Chondrocyte (in vitro differentiated cells): Measurements from ENCODE around the gene POLA1. TPM values are rescaled to one million over a fixed set of nuclear protein-coding genes. Genes with fewer than 3 reads are reported as not detected.
A peak's percentile ranks its signal among the peaks of the same experiment; 100 is the strongest.

ENCODE experiments used
- DNase-seq: peaks from one replicate; pipeline ENCODE4 v3.0.0; 2021; ENCODE audit warnings: mixed read lengths, low spot score
- H3K27ac Mint-ChIP-seq: one replicate; pipeline ENCODE4 v1.8.0; 2021; ENCODE audit warnings: mild to moderate bottlenecking, moderate library complexity, mixed read lengths; ENCODE audit not compliant: unreplicated experiment
- H3K27me3 Mint-ChIP-seq: 2 replicates; pipeline ENCODE4 v1.8.0; 2021; ENCODE audit warnings: low read depth, mixed read lengths
- H3K36me3 Mint-ChIP-seq: 2 replicates; pipeline ENCODE4 v1.8.0; 2021; ENCODE audit warnings: low read depth, mixed read lengths
- H3K4me1 Mint-ChIP-seq: 2 replicates; pipeline ENCODE4 v1.8.0; 2021; ENCODE audit warnings: low read depth, mild to moderate bottlenecking, mixed read lengths
- H3K4me3 Mint-ChIP-seq: one replicate; pipeline ENCODE4 v1.8.0; 2021; ENCODE audit warnings: mild to moderate bottlenecking, moderate library complexity, mixed read lengths; ENCODE audit not compliant: unreplicated experiment
- H3K9me3 Mint-ChIP-seq: 2 replicates; pipeline ENCODE4 v1.8.0; 2021; ENCODE audit warnings: low read depth, mixed read lengths
- CTCF ChIP-seq: fragments of 200-600 bp; sonication (generic); IDR thresholded peaks from 2 replicates; pipeline ENCODE4 v1.5.0; 2021; ENCODE audit warnings: antibody characterized with exemption, mild to moderate bottlenecking, moderate library complexity
- total RNA-seq: library from RNA; stranded (reverse); gene quantifications from 3 replicates; pipeline ENCODE4 v1.2.1, GENCODE V29; 2021

POLA1 gene
- total RNA-seq, 1 donor from 2014 or later, result 10.8 TPM

DNA sequence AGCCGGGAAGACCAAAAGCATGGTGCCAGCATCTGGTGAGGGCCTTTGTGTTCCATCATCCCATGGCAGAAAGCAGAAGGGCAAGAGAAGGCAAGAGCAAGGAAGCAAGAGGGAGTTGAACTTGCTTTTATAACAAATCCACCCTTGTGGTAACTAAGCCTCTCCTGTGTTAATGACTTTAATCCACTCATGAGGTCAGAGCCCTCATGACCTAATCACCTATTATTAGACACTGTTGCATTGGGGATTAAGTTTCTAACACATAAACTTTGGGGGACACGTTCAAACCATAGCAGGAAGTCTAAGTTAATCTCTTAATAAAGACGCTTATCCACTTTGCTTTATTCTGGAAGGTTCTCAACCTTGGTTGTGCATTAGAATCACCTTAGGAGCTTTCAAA, 34.1 kb upstream of the POLA1 start:
- no peak for TF ChIP-seq CTCF
- Mint-ChIP-seq H3K4me1 (no peaks in the 10 kb centered on the region), H3K27ac (no peak overlapping the region), H3K36me3 (no peaks in the 10 kb centered on the region), H3K27me3 (peaks cover 9% of the 10 kb centered on the region), H3K4me3 (no peak overlapping the region), H3K9me3 (no peaks in the 10 kb centered on the region)
- DNase-seq, result no peak

- DNase-seq, result no peak
- no peak overlapping the region for H3K27ac Mint-ChIP-seq
- peaks cover 11% of the 10 kb centered on the region for H3K27me3 Mint-ChIP-seq
- TF ChIP-seq CTCF, result no peak
- H3K4me1 Mint-ChIP-seq, result no peaks in the 10 kb centered on the region
- no peak overlapping the region for H3K4me3 Mint-ChIP-seq
- H3K9me3 Mint-ChIP-seq, result no peaks in the 10 kb centered on the region
- no peaks in the 10 kb centered on the region for H3K36me3 Mint-ChIP-seq
Observed at GRCh38 chrX:24661292-24661691, 32.4 kb upstream of the POLA1 start.

- TF ChIP-seq CTCF, result no peak
- Mint-ChIP-seq H3K27ac (no peak overlapping the region), H3K4me3 (no peak overlapping the region), H3K27me3 (peaks cover 12% of the 10 kb centered on the region), H3K9me3 (no peaks in the 10 kb centered on the region), H3K4me1 (no peaks in the 10 kb centered on the region), H3K36me3 (no peaks in the 10 kb centered on the region)
- DNase-seq, result no peak
Observed at GRCh38 chrX:24662352-24662751, 31.4 kb upstream of the POLA1 start.

- Mint-ChIP-seq H3K27me3 (peaks cover 10% of the 10 kb centered on the region), H3K36me3 (no peaks in the 10 kb centered on the region), H3K4me3 (no peak overlapping the region), H3K27ac (peak overlapping the region; percentile 37), H3K9me3 (no peaks in the 10 kb centered on the region), H3K4me1 (peaks cover 6% of the 10 kb centered on the region)
- no peak for DNase-seq
- TF ChIP-seq CTCF, result no peak
Observed at GRCh38 chrX:24668111-24668510, 25.6 kb upstream of the POLA1 start.

DNA sequence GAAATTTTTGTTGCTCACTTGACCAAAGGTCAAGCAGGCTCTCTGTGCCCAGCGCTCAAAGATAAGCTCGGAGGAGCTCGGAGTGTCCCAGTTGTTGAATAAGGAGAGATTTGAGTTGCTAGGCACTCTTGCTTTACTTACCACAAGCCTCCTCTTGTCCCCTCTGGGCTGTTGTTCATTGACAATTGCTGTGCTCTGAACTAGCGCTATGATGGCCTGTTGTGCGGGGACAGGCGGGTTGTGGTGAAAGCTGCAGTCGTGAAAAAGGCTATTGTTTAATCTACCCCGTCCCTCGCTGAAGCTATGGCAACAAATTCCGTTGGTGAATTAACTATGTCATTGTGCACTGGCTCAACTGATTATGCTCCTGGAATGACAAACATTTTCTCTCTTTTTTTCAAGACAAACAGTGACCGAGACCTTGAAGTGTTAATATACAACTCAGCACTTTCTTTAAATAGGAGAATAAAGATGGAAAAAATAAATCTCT, 21.0 kb upstream of the POLA1 start:
- DNase-seq, result no peak
- Mint-ChIP-seq H3K9me3 (no peaks in the 10 kb centered on the region), H3K4me1 (peaks cover 6% of the 10 kb centered on the region), H3K36me3 (no peaks in the 10 kb centered on the region), H3K27ac (no peak overlapping the region), H3K4me3 (no peak overlapping the region), H3K27me3 (peaks cover 7% of the 10 kb centered on the region)
- TF ChIP-seq CTCF, result no peak
